Endothelial cell of umbilical vein (primary cell): ENCODE results near the gene ADORA2B. TPM values are rescaled to one million over a fixed set of nuclear protein-coding genes. Genes with fewer than 3 reads are reported as not detected.

Source experiments
- BruUV-seq: library from RNA; stranded (reverse); fragments of 400-500 nt; replicated peaks from 2 replicates; lab custom pipeline; 2021; lab: Mats Ljungman, UMichigan
- CTCF ChIA-PET: fragments of 300-600, 350-600 bp; sonication (Branson Sonifier 250); formaldehyde crosslinking; loops from one replicate; lab custom pipeline; 2021; ENCODE audit warnings: antibody characterized with exemption, inconsistent platforms; lab: Charles Lee
- POLR2A ChIA-PET: fragments of 300-600, 350-600 bp; sonication (Branson Sonifier 250); formaldehyde crosslinking; loops from one replicate; lab custom pipeline; 2021; ENCODE audit warnings: antibody characterized with exemption, inconsistent platforms; lab: Charles Lee
- DNase-seq: peaks from one replicate; pipeline ENCODE4 v3.0.0-alpha.2; 2011; ENCODE audit warnings: low read depth, low spot score
- FAIRE-seq: peaks from 2 replicates; lab custom pipeline; 2011; peaks lifted over from hg19 to GRCh38; lab: Jason Lieb, UNC
- H2AFZ ChIP-seq: 2 replicates; pipeline ENCODE4 v1.6.0; 2012; ENCODE audit warnings: low read depth, low read length, control low read depth, inconsistent platforms
- H3K27ac ChIP-seq: 2 replicates; pipeline ENCODE4 v1.5.1; 2011; ENCODE audit warnings: low read depth, mild to moderate bottlenecking, control low read depth, low read length, moderate library complexity; ENCODE audit not compliant: insufficient read depth
- H3K27me3 ChIP-seq, 2 experiments: 2 replicates each; pipeline versions ENCODE4 v1.6.0 to v1.6.1; 2011; ENCODE audit warnings: low read length in 2 of 2, mixed read lengths in 1 of 2; ENCODE audit not compliant: control insufficient read depth in 2 of 2, insufficient read depth in 2 of 2
- H3K36me3 ChIP-seq, 2 experiments: 2 replicates in 1 of 2; 3 replicates in 1 of 2; pipeline ENCODE4 v1.5.1; 2011; ENCODE audit warnings: low read length in 2 of 2, mild to moderate bottlenecking in 1 of 2, moderate library complexity in 1 of 2; ENCODE audit not compliant: control insufficient read depth in 2 of 2, insufficient read depth in 2 of 2; ENCODE audit errors: extremely low read depth in 1 of 2
- H3K4me1 ChIP-seq: 3 replicates; pipeline ENCODE4 v1.5.1; 2011; ENCODE audit warnings: mild to moderate bottlenecking, low read length; ENCODE audit not compliant: control insufficient read depth, insufficient read depth; ENCODE audit errors: extremely low read depth
- H3K4me2 ChIP-seq: 2 replicates; pipeline ENCODE4 v1.6.1; 2011; ENCODE audit warnings: low read length, control low read depth, mixed read lengths; ENCODE audit not compliant: insufficient read depth
- H3K4me3 ChIP-seq, 3 experiments: fragments of 200-600 bp in 1 of 3; sonication (generic), shearing (Covaris generic) in 1 of 3; replicated peaks in 1 of 3; 2 replicates each; pipeline ENCODE4 v1.5.1; 2011 to 2016; ENCODE audit warnings: control low read depth in 3 of 3, low read length in 3 of 3, mild to moderate bottlenecking in 2 of 3, inconsistent platforms in 1 of 3, low read depth in 1 of 3, moderate library complexity in 1 of 3; ENCODE audit not compliant: insufficient read depth in 1 of 3
- H3K79me2 ChIP-seq: 2 replicates; pipeline ENCODE4 v1.6.0; 2012; ENCODE audit warnings: low read length, inconsistent platforms; ENCODE audit not compliant: control insufficient read depth, insufficient read depth
- H3K9ac ChIP-seq: replicated peaks from 2 replicates; pipeline ENCODE3; 2011; ENCODE audit warnings: low read length, control low read depth; ENCODE audit not compliant: insufficient read depth; ENCODE audit errors: extremely low read depth
- H3K9me1 ChIP-seq: replicated peaks from 3 replicates; pipeline ENCODE4 v1.6.0; 2011; ENCODE audit warnings: mild to moderate bottlenecking, low read length; ENCODE audit not compliant: control insufficient read depth, insufficient read depth; ENCODE audit errors: extremely low read depth
- H3K9me3 ChIP-seq: replicated peaks from 2 replicates; pipeline ENCODE4 v1.5.1; 2012; ENCODE audit warnings: low read length, inconsistent platforms; ENCODE audit not compliant: control insufficient read depth, insufficient read depth
- H4K20me1 ChIP-seq: replicated peaks from 2 replicates; pipeline ENCODE3; 2011; ENCODE audit warnings: mild to moderate bottlenecking, low read length; ENCODE audit not compliant: control insufficient read depth, insufficient read depth; ENCODE audit errors: extremely low read depth
- CTCF ChIP-seq, 2 donors: IDR thresholded peaks; 1 replicate in 1 of 2; 2 replicates in 1 of 2; pipeline ENCODE4 v1.5.1; 2011; ENCODE audit warnings: low read length in 2 of 2, mild to moderate bottlenecking in 2 of 2, moderate library complexity in 2 of 2, control low read depth in 1 of 2, inconsistent platforms in 1 of 2, low read depth in 1 of 2; ENCODE audit not compliant: insufficient read depth in 1 of 2; ENCODE audit errors: extremely low read depth in 1 of 2
- EZH2 ChIP-seq: IDR thresholded peaks from 2 replicates; pipeline ENCODE4 v1.6.1; 2012; ENCODE audit warnings: borderline replicate concordance, low read depth, mild to moderate bottlenecking, moderate library complexity, low read length, inconsistent platforms; ENCODE audit not compliant: severe bottlenecking
- FOS ChIP-seq: IDR thresholded peaks from 2 replicates; pipeline ENCODE4 v1.6.1; 2011; ENCODE audit warnings: mild to moderate bottlenecking, low read length, moderate library complexity, borderline replicate concordance; ENCODE audit not compliant: insufficient read depth
- GATA2 ChIP-seq: IDR thresholded peaks from 2 replicates; pipeline ENCODE4 v1.7.0; 2011; ENCODE audit warnings: low read depth, mild to moderate bottlenecking, moderate library complexity, mixed read lengths, low read length; ENCODE audit not compliant: insufficient read length, insufficient read depth
- JUN ChIP-seq: IDR thresholded peaks from 2 replicates; pipeline ENCODE4 v1.6.1; 2011; ENCODE audit warnings: borderline replicate concordance, low read depth; ENCODE audit not compliant: insufficient read length, insufficient read depth
- MAX ChIP-seq: IDR thresholded peaks from 2 replicates; pipeline ENCODE4 v1.6.1; 2011; ENCODE audit not compliant: insufficient read depth, insufficient read length
- MYC ChIP-seq: IDR thresholded peaks from one replicate; pipeline ENCODE4 v1.6.1; 2011; ENCODE audit warnings: mild to moderate bottlenecking, low read depth, low read length
- POLR2A ChIP-seq: IDR thresholded peaks from 2 replicates; pipeline ENCODE4 v1.6.1; 2012; ENCODE audit warnings: low read depth, mild to moderate bottlenecking, control low read depth, low read length
- POLR2AphosphoS5 ChIP-seq: IDR thresholded peaks from 2 replicates; pipeline ENCODE4 v1.6.1; 2012; ENCODE audit warnings: low read depth, mild to moderate bottlenecking, control low read depth, low read length, moderate library complexity; ENCODE audit not compliant: insufficient read depth
- dilution Hi-C: fragments of 300-500 bp; cut with MboI; formaldehyde crosslinking; loops from one replicate; pipeline ENCODE4 v1.15.0; 2019; ENCODE audit warnings: low sequenced_read_pairs; ENCODE audit not compliant: extremely low pct_ligation_motif_present
- intact Hi-C: fragments of 100-400 bp; cut with micrococcal nuclease; formaldehyde crosslinking; loops from one replicate; pipeline ENCODE4 v1.10.0; 2022
- polyA plus RNA-seq, 4 experiments: library from polyadenylated mRNA; depleted of rRNA in 3 of 4; stranded (reverse) in 3 of 4; unstranded in 1 of 4; fragments of >200 nt; gene quantifications; 2 replicates each; pipeline versions ENCODE4 v1.2.1 to v1.2.3, GENCODE V29; 2011 to 2012; ENCODE audit warnings: missing spikeins in 1 of 4
- total RNA-seq: library from RNA; stranded (reverse); gene quantifications from 2 replicates; pipeline ENCODE4 v1.2.3, GENCODE V29; 2021

The ADORA2B gene
- total and polyA plus RNA-seq, 2 donors (not counting 3 experiments of a cell fraction or from before 2014, with no cell fraction given) = 8.8 to 9.8 TPM

DNA sequence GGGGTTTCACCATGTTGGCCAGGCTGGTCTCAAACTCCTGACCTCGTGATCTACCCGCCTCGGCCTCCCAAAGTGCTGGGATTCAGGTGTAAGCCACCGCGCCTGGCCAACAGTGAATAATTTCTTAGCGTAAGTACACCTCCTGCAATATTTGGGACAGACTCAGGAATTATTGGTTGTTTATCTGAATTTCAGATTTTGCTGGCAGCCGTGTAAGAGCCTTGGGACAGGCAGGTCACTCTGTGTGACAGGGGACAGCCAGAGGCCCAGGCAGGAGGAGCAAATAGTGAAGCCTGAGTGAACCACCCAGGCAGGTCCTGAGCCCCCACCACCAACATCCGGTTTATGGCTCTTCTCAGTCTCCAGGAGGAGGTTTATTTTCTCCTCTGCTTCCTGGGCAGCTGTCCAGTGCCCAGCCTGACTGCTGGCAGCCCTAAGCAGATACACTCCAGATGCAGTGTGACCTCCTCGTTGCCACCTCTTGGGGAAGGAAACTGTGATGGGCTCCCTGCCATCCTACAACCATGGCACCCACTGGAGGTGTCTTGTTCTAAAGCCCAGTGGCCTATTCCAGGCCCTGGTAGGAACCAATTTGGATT is 26.2 kb upstream of the ADORA2B start:
- no peaks in the 10 kb centered on the region for H4K20me1 ChIP-seq
- H3K9ac ChIP-seq = no peak overlapping the region
- H3K79me2 ChIP-seq = no peaks in the 10 kb centered on the region
- no peaks in the 10 kb centered on the region for H3K36me3 ChIP-seq
- no TSS peak for BruUV-seq
- no peaks in the 10 kb centered on the region for H3K9me3 ChIP-seq
- peaks cover 13% of the 10 kb centered on the region for H3K4me1 ChIP-seq
- intact Hi-C loops = no loop called here
- FAIRE-seq (peak; percentile 40), DNase-seq (peak; percentile 6)
- no peaks in the 10 kb centered on the region for H3K9me1 ChIP-seq
- no peak overlapping the region for H3K27ac ChIP-seq
- peaks cover 0 to 6% of the 10 kb centered on the region in 2 experiments for H3K27me3 ChIP-seq
- no peak for TF ChIP-seq JUN
- no peak for TF ChIP-seq FOS
- TF ChIP-seq POLR2AphosphoS5 = no peak
- no peak for TF ChIP-seq EZH2
- no peak for TF ChIP-seq MYC
- TF ChIP-seq MAX = no peak
- TF ChIP-seq GATA2 = no peak
- TF ChIP-seq POLR2A = no peak
- TF ChIP-seq CTCF (IDR thresholded peaks at IDR 0.05; ENCODE audit: extremely low read depth in 1 of 2, insufficient read depth in 1 of 2, low read depth in 1 of 2, low read length in 2 of 2) = no peak
- H3K4me3 ChIP-seq = no peak overlapping the region
- ChIA-PET POLR2A (no interaction called here), CTCF (no interaction called here)
- dilution Hi-C loops = no loop called here
- no peak overlapping the region for H2AFZ ChIP-seq
- H3K4me2 ChIP-seq = no peak overlapping the region
